K562 (cell line): ENCODE results near the gene PLEKHG5. TPM values are rescaled to one million over a fixed set of nuclear protein-coding genes. Genes with fewer than 3 reads are reported as not detected.

Experiments used
- ATAC-seq: fragments of 200-7000 bp; cut with Tn5 transposase; 3 replicates; pipeline ENCODE4 v1.9.1; 2020; ENCODE audit warnings: moderate library complexity
- BruUV-seq: library from RNA; stranded (reverse); fragments of 400-500 nt; replicated peaks from 2 replicates; lab custom pipeline; 2021; lab: Mats Ljungman, UMichigan
- CTCF ChIA-PET: fragments of 300-600 bp; formaldehyde crosslinking; extraction: SDS; loops from one replicate; lab custom pipeline; 2021; ENCODE audit warnings: low intra/inter-chr PET ratio; lab: Yijun Ruan, JAX
- POLR2A ChIA-PET: fragments of 300-600, 350-650 bp; sonication (Branson Sonifier 250); formaldehyde crosslinking; extraction: SDS; loops from one replicate; lab custom pipeline; 2021; ENCODE audit warnings: antibody characterized with exemption, inconsistent platforms; lab: Yijun Ruan, JAX
- DNase-seq, 4 experiments: peaks; one replicate each; pipeline versions ENCODE4 v3.0.0 to v3.0.0-alpha.2; 2011 to 2018; ENCODE audit warnings: low spot score in 3 of 4, mixed read lengths in 3 of 4; ENCODE audit errors: extremely low read depth in 1 of 4
- FAIRE-seq: peaks from 2 replicates; lab custom pipeline; 2011; peaks lifted over from hg19 to GRCh38; lab: Jason Lieb, UNC
- H2AFZ ChIP-seq: 2 replicates; pipeline ENCODE4 v1.6.0; 2011; ENCODE audit warnings: low read depth, low read length, control low read depth, inconsistent platforms
- H3K27ac ChIP-seq: fragments of 200-600 bp; 3 replicates; pipeline ENCODE4 v1.8.0; 2011; ENCODE audit warnings: low read depth, mild to moderate bottlenecking, control low read depth, inconsistent platforms, low read length, moderate library complexity, mixed read lengths; ENCODE audit errors: extremely low read depth
- H3K27me3 ChIP-seq, 2 experiments: fragments of 300-600 bp in 1 of 2; 2 replicates in 1 of 2; 3 replicates in 1 of 2; pipeline versions ENCODE4 v1.6.0 to v1.8.0; 2011; ENCODE audit warnings: inconsistent platforms in 2 of 2, low read length in 2 of 2, mild to moderate bottlenecking in 1 of 2, mixed read lengths in 1 of 2, moderate library complexity in 1 of 2; ENCODE audit not compliant: control insufficient read depth in 2 of 2, insufficient read depth in 2 of 2
- H3K36me3 ChIP-seq: fragments of 300-600 bp; 3 replicates; pipeline ENCODE4 v1.8.0; 2011; ENCODE audit warnings: mild to moderate bottlenecking, low read length, inconsistent platforms; ENCODE audit not compliant: control insufficient read depth, insufficient read depth
- H3K4me1 ChIP-seq, 2 experiments: fragments of 200-600 bp in 1 of 2; replicated peaks in 1 of 2; 2 replicates in 1 of 2; 3 replicates in 1 of 2; pipeline versions ENCODE4 v1.5.1 to v1.8.0; 2011; ENCODE audit warnings: inconsistent platforms in 2 of 2, low read length in 2 of 2, mild to moderate bottlenecking in 1 of 2, mixed read lengths in 1 of 2, moderate library complexity in 1 of 2; ENCODE audit not compliant: control insufficient read depth in 2 of 2, insufficient read depth in 2 of 2
- H3K4me2 ChIP-seq: 2 replicates; pipeline ENCODE4 v1.6.1; 2011; ENCODE audit warnings: low read length, control low read depth, inconsistent platforms, mixed read lengths; ENCODE audit not compliant: insufficient read depth
- H3K4me3 ChIP-seq: fragments of 200-600 bp; sonication (generic), shearing (Covaris generic); 2 replicates; pipeline ENCODE4 v1.5.1; 2016; ENCODE audit warnings: control low read depth, inconsistent platforms
- H3K79me2 ChIP-seq: fragments of 200-600 bp; 3 replicates; pipeline ENCODE4 v1.8.0; 2011; ENCODE audit warnings: low read length, inconsistent platforms; ENCODE audit not compliant: control insufficient read depth, insufficient read depth
- H3K9ac ChIP-seq, 2 experiments: 2 replicates each; pipeline versions ENCODE4 v1.6.0 to v1.6.1; 2011; ENCODE audit warnings: low read depth in 2 of 2, low read length in 2 of 2, control low read depth in 1 of 2, inconsistent platforms in 1 of 2, mild to moderate bottlenecking in 1 of 2, mixed read lengths in 1 of 2; ENCODE audit not compliant: insufficient read depth in 1 of 2
- H3K9me1 ChIP-seq: one replicate; pipeline ENCODE4 v1.6.0; 2011; ENCODE audit warnings: inconsistent platforms, mild to moderate bottlenecking, low read length, moderate library complexity; ENCODE audit not compliant: control insufficient read depth, insufficient read depth
- H3K9me3 ChIP-seq: replicated peaks from 2 replicates; pipeline ENCODE4 v1.5.1; 2011; ENCODE audit warnings: low read depth, low read length, inconsistent platforms; ENCODE audit not compliant: control insufficient read depth, insufficient read depth
- H4K20me1 ChIP-seq: replicated peaks from 2 replicates; pipeline ENCODE4 v1.6.1; 2011; ENCODE audit warnings: low read length, inconsistent platforms, mixed read lengths; ENCODE audit not compliant: control insufficient read depth, insufficient read depth
- BMI1 ChIP-seq: fragments of 150-350 bp; IDR thresholded peaks from 2 replicates; pipeline ENCODE4 v1.6.1; 2014; ENCODE audit warnings: low read length
- CHD7 ChIP-seq: fragments of 200-600 bp; sonication (generic); IDR thresholded peaks from one replicate; pipeline ENCODE4 v1.6.1; 2012; ENCODE audit warnings: mild to moderate bottlenecking, low read depth, low read length, inconsistent platforms
- FOSL1 ChIP-seq: fragments of 200-800 bp; sonication (Bioruptor generic); conservative IDR thresholded peaks from 2 replicates; pipeline ENCODE4 v1.6.1; 2016; ENCODE audit warnings: missing genetic modification characterization, missing compliant biosample characterization
- JUNB ChIP-seq: fragments of 450-650 bp; formaldehyde crosslinking; conservative IDR thresholded peaks from 2 replicates; pipeline ENCODE4 v1.4.0; 2020; ENCODE audit warnings: mild to moderate bottlenecking
- KDM2B ChIP-seq: fragments of 250-450 bp; sonication (Bioruptor Pico); IDR thresholded peaks from 2 replicates; pipeline ENCODE4 v1.8.0; 2021; ENCODE audit warnings: mild to moderate bottlenecking, moderate library complexity
- PML ChIP-seq: IDR thresholded peaks from 2 replicates; pipeline ENCODE4 v1.6.1; 2012; ENCODE audit warnings: low read length, inconsistent platforms
- ZFP30 ChIP-seq: fragments of 250-450 bp; sonication (Bioruptor Pico); IDR thresholded peaks from 2 replicates; pipeline ENCODE4 v1.8.0; 2022; ENCODE audit warnings: moderate library complexity, mild to moderate bottlenecking, inconsistent platforms, borderline replicate concordance
- ZNF639 ChIP-seq, 2 experiments: fragments of 200-800 bp in 1 of 2; sonication (Bioruptor generic) in 1 of 2; sonication (generic) in 1 of 2; formaldehyde crosslinking in 1 of 2; IDR thresholded peaks in 1 of 2; conservative IDR thresholded peaks in 1 of 2; 2 replicates each; pipeline versions ENCODE4 v1.5.0 to v1.6.1; 2016 to 2020; ENCODE audit warnings: missing compliant biosample characterization in 1 of 2, missing genetic modification characterization in 1 of 2, missing genetic modification reagents in 1 of 2
- WGBS: fragments of 100-300 bp; shearing (Covaris generic); methylation state at CpG from one replicate; pipeline ENCODE4 v1.1.6; 2016; ENCODE audit warnings: low coverage, mixed read lengths; ENCODE audit not compliant: insufficient coverage; ENCODE audit errors: missing lambda C conversion rate; 5-methylcytosine and 5-hydroxymethylcytosine counted together
- in situ Hi-C: fragments of 300-500 bp; cut with MboI; formaldehyde crosslinking; loops from 4 replicates; pipeline ENCODE4 v1.15.0; 2018; ENCODE audit warnings: inconsistent platforms, mixed read lengths
- intact Hi-C: fragments of 100-400 bp; cut with micrococcal nuclease; formaldehyde crosslinking; loops from 2 replicates; pipeline ENCODE4 v1.14.2; 2022
- polyA plus RNA-seq, 8 experiments: library from polyadenylated mRNA; depleted of rRNA in 4 of 8; stranded (reverse) in 5 of 8; unstranded in 3 of 8; fragments of >200 nt; fragmentation: Nextera tagmentation in 2 of 8; fragmentation: Illumina TruSeq in 1 of 8; extraction: Ambion mirVana in 2 of 8; extraction: Trizol in 1 of 8; gene quantifications; 2 replicates each; pipeline versions ENCODE4 v1.2.1 to v1.2.3, GENCODE V29; 2011 to 2014; ENCODE audit warnings: inconsistent platforms in 1 of 8, missing spikeins in 1 of 8
- total RNA-seq, 7 experiments: library from RNA; depleted of rRNA in 6 of 7; stranded (reverse); fragments of >200 nt in 6 of 7; fragmentation: Illumina TruSeq in 2 of 7; extraction: Trizol in 2 of 7; gene quantifications; 2 replicates each; pipeline versions ENCODE4 v1.2.1 to v1.2.3, GENCODE V29; 2011 to 2021; ENCODE audit warnings: low replicate concordance in 1 of 7

Gene PLEKHG5
- total and polyA plus RNA-seq, 9 of the 15 experiments (the other 6 are each of a cell fraction or from before 2014, with no cell fraction given): 0.04 to 0.29 (median 0.09) TPM; not detected in 3

DNA sequence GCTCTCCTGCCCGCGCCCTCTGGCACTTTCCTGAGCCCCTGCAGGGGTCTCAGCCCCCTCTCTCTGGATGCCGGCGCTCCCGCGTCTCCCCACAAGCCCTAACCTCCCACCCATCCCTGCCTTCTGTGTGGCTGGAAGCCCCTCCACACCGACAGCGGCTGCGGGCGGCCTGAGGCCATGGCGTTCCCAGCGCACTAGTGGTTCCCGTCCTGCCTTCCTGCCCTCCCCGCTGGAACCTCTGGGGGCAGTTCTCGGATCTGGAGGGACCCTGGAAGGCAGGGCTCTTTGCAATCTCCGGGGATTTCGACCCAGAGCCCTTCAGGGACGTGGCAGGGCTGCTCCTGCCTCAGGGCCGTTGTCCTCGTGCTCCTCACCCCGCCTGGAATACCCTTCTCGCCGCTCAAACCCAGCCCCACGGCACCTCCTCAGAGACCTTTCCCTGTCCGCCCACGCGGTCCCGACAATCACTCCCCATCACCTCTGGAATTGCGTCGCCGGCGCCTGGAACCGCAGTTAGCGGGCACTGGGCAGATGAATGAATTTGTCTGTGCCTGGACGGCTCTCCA, 67.4 kb downstream of the PLEKHG5 start:
- intact Hi-C loops: loop anchor here (1.0 kb wide), 1 partner anchor 14 kb away; no protein-coding TSS in a partner anchor
- no peak overlapping the region for H3K27ac ChIP-seq
- in situ Hi-C loops: no loop called here
- DNase-seq: peak in 2 of 4 experiments; percentile 43 to 47
- WGBS: 7% methylated on average over 35 of the region's 35 CpGs
- FAIRE-seq: no peak
- ChIA-PET CTCF (interaction anchor here (0.6 to 1.5 kb wide), 3 partner anchors 13 to 61 kb away, joined by 3 to 9 read pairs (median 5); no protein-coding TSS in a partner anchor), POLR2A (interaction anchor here (0.6 to 2.2 kb wide), 5 partner anchors 8 to 224 kb away, joined by 3 to 11 read pairs (median 3); no protein-coding TSS in a partner anchor)
- peaks cover 39 to 77% of the 10 kb centered on the region in 2 experiments for H3K4me1 ChIP-seq
- H4K20me1 ChIP-seq: peaks cover 46% of the 10 kb centered on the region; the same call in 1 of the 2 replicates
- no peaks in the 10 kb centered on the region for H3K9me1 ChIP-seq
- no peaks in the 10 kb centered on the region for H3K36me3 ChIP-seq
- no peak overlapping the region for H3K4me3 ChIP-seq
- H2AFZ ChIP-seq: peak overlapping the region; percentile 63
- peaks cover 27 to 57% of the 10 kb centered on the region in 2 experiments; a peak in 4 of 5 replicates for H3K27me3 ChIP-seq
- no peaks in the 10 kb centered on the region for H3K9me3 ChIP-seq
- BruUV-seq: no TSS peak
- H3K79me2 ChIP-seq: no peaks in the 10 kb centered on the region
- peak overlapping the region in 1 of 2 experiments; percentile 66; a peak in 3 of 4 replicates for H3K9ac ChIP-seq
- ATAC-seq: peak; percentile 7
- H3K4me2 ChIP-seq: peak overlapping the region; percentile 67
- no peak for TF ChIP-seq PML
- no peak for TF ChIP-seq FOSL1 (tag)
- TF ChIP-seq JUNB: no peak
- TF ChIP-seq ZFP30: no peak
- no peak for TF ChIP-seq ZNF639 (CRISPR knock-in tag; conservative IDR thresholded peaks at IDR 0.05 in 1 of 2, IDR thresholded peaks at IDR 0.05 in 1 of 2)
- no peak for TF ChIP-seq BMI1
- 0 out of 2 replicates have a peak, but pooled peaks have one; percentile 49 for TF ChIP-seq KDM2B (CRISPR knock-in tag)
- no peak for TF ChIP-seq CHD7
